Hematopoietic multipotent progenitor cell treated with erythropoietin and hydrocortisone succinate and interleukin-3 and kit ligand, for 6 days (in vitro differentiated cells): Measurements from ENCODE around the gene TP53I11.

Source experiments
- DNase-seq: peaks from one replicate; pipeline ENCODE4 v3.0.0-alpha.2; 2015

The TP53I11 gene

GRCh38 chr11:44955015-44955738 is 4.5 kb upstream of the TP53I11 start:
- DNase-seq = peak; percentile 65

- DNase-seq = no peak
Observed at GRCh38 chr11:44954051-44954906, 3.6 kb upstream of the TP53I11 start.

GRCh38 chr11:44952500-44953260 is 2.0 kb upstream of the TP53I11 start:
- no peak for DNase-seq

- no peak for DNase-seq
Observed at GRCh38 chr11:44952082-44952481, 1.4 kb upstream of the TP53I11 start.

- no peak for DNase-seq
Observed at GRCh38 chr11:44950031-44950624, 555 bp downstream of the TP53I11 start.

- peak; percentile 76 for DNase-seq
Observed at GRCh38 chr11:44949160-44950030, 1.3 kb downstream of the TP53I11 start.

GRCh38 chr11:44948155-44948554 is 2.5 kb downstream of the TP53I11 start:
- DNase-seq = no peak

- DNase-seq = no peak
Observed at GRCh38 chr11:44947114-44947513, 3.6 kb downstream of the TP53I11 start.

GRCh38 chr11:44946263-44946662 is 4.4 kb downstream of the TP53I11 start:
- DNase-seq = no peak

- no peak for DNase-seq
Observed at GRCh38 chr11:44945666-44946065, 5.0 kb downstream of the TP53I11 start.

GRCh38 chr11:44944853-44945235 is 5.8 kb downstream of the TP53I11 start:
- DNase-seq = no peak

- no peak for DNase-seq
Observed at GRCh38 chr11:44944181-44944852, 6.4 kb downstream of the TP53I11 start.

- no peak for DNase-seq
Observed at GRCh38 chr11:44943696-44944095, 7.0 kb downstream of the TP53I11 start.

- DNase-seq = peak; percentile 48
Observed at GRCh38 chr11:44943118-44943517, 7.6 kb downstream of the TP53I11 start.

- DNase-seq = no peak
Observed at GRCh38 chr11:44942029-44942955, 8.4 kb downstream of the TP53I11 start.

- peak; percentile 52 for DNase-seq
Observed at GRCh38 chr11:44941259-44942021, 9.2 kb downstream of the TP53I11 start.

- DNase-seq = no peak
Observed at GRCh38 chr11:44940835-44941234, 9.8 kb downstream of the TP53I11 start.

GRCh38 chr11:44940404-44940803 is 10.3 kb downstream of the TP53I11 start:
- DNase-seq = no peak

GRCh38 chr11:44939673-44940395 is 10.8 kb downstream of the TP53I11 start:
- peak; percentile 75 for DNase-seq
